GM18867 (cell line): ENCODE results near the gene SLC25A45.

Experiments used
- ATAC-seq: cut with Tn5 transposase; IDR thresholded peaks from one replicate; pipeline ENCODE4 v1.9.1; 2021; ENCODE audit warnings: mild to moderate bottlenecking, moderate library complexity; ENCODE audit not compliant: unreplicated experiment

The SLC25A45 gene

GRCh38 chr11:65327021-65327420, 55.4 kb downstream of the SLC25A45 start:
- ATAC-seq: no peak

DNA sequence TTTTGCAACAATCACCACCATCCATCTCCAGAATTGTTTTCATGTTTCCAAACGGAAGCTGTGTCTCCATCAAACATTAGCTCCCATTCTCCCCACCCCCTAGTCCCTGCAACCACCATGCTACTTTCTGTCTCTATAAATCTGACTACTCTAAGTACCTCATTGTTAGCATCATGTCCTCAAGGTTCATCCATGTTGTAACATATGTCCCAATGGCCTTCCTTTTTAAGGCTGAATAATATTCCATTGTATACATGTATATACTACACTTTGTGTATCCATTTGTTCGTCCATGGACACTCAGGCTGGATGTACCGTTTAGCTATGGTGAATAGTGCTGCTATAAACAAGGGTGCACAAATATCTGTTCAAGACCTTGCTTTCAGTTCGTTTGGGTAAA, 57.0 kb downstream of the SLC25A45 start:
- ATAC-seq: no peak
